Measurements from ENCODE around the gene MFAP3L. TPM values are rescaled to one million over a fixed set of nuclear protein-coding genes. Genes with fewer than 3 reads are reported as not detected.

The MFAP3L gene
- total RNA-seq, 1 experiment from 2014 or later: 5.1 TPM

DNA sequence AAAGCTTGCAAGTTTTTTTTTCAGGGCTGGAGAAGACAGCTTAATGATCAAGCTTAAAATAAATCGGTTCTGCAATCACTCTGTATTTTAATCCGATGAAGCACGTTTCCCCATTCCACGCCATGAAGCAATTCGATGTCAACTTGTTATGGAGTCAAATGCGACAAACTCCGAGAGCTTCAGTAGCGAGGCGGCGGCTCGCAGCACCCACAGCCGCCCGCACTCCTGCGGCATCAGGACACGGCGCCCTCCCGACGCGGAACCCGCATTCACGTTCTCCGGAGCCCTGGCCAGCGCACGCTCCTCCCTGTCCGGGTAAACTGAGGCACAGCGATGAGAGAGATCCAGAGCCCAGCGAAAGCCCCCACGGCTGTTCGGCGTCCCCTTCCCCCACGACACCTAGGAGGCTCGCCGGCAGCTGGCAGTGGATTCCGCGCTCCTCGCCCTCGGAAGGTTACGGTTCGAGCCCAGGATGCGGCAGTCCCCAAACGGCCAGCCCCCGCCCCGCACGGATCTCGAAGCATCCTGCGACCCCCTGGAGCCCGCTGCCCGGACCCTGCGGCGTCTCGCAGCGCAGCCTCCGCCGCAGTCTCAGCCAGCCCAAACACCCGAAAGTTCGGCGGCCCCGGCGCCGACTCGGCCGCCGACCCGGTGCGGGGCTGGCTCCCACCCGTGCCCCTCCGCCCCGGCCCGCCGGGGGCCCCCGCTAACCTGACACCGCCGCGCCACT lies 507 bp downstream of the MFAP3L start:
- H4K8ac ChIP-seq (replicated peaks; ENCODE audit: insufficient read length, low read depth, low read length): no peak overlapping the region
- DNase-seq: no peak
- no peak overlapping the region for H2BK5ac ChIP-seq (ENCODE audit: insufficient read length, low read length)
- H3K4me1 ChIP-seq (ENCODE audit: insufficient read depth, low read length): no peaks in the 10 kb centered on the region
- H3K27me3 Mint-ChIP-seq (ENCODE audit: low read depth): peaks cover 47% of the 10 kb centered on the region
- no peak overlapping the region for H3K4ac ChIP-seq (ENCODE audit: low read depth, low read length)
- H2AFZ ChIP-seq (ENCODE audit: low read length): no peak overlapping the region
- H3K4me2 ChIP-seq (ENCODE audit: insufficient read depth, insufficient read length, low read length): peak overlapping the region; percentile 74
- peak overlapping the region; percentile 75 to 86 for H3K4me3 Mint-ChIP-seq
- no peak overlapping the region; the same call in 1 of the 2 replicates for H2BK15ac ChIP-seq (ENCODE audit: low read depth, low read length)
- no peak overlapping the region for H3K27ac Mint-ChIP-seq
- no peak overlapping the region for H3K18ac ChIP-seq (ENCODE audit: insufficient read length, low read depth, low read length)
- H2AK5ac ChIP-seq (ENCODE audit: insufficient read length, low read length): no peak overlapping the region
- H3T11ph ChIP-seq (ENCODE audit: low read length): no peak overlapping the region
- H3K79me2 ChIP-seq (ENCODE audit: insufficient read depth, low read length): 0 out of 2 replicates have a peak, but pooled peaks cover 2% of the 10 kb centered on the region
- H3K79me1 ChIP-seq (ENCODE audit: insufficient read depth, low read depth, low read length, poor library complexity, severe bottlenecking): no peaks in the 10 kb centered on the region
- no peak overlapping the region for H2BK12ac ChIP-seq (ENCODE audit: insufficient read length, low read depth, low read length)
- no peaks in the 10 kb centered on the region for H4K20me1 ChIP-seq (ENCODE audit: control insufficient read depth, insufficient read depth, insufficient read length)
- no peak overlapping the region for H3K56ac ChIP-seq (ENCODE audit: insufficient read length, low read depth, low read length)
- TF ChIP-seq, protein P1, sequence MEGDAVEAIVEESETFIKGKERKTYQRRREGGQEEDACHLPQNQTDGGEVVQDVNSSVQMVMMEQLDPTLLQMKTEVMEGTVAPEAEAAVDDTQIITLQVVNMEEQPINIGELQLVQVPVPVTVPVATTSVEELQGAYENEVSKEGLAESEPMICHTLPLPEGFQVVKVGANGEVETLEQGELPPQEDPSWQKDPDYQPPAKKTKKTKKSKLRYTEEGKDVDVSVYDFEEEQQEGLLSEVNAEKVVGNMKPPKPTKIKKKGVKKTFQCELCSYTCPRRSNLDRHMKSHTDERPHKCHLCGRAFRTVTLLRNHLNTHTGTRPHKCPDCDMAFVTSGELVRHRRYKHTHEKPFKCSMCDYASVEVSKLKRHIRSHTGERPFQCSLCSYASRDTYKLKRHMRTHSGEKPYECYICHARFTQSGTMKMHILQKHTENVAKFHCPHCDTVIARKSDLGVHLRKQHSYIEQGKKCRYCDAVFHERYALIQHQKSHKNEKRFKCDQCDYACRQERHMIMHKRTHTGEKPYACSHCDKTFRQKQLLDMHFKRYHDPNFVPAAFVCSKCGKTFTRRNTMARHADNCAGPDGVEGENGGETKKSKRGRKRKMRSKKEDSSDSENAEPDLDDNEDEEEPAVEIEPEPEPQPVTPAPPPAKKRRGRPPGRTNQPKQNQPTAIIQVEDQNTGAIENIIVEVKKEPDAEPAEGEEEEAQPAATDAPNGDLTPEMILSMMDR (conservative IDR thresholded peaks at IDR 0.05): no peak
- H3K27ac ChIP-seq (ENCODE audit: insufficient read length, low read depth, low read length): no peak overlapping the region
- H3K9me3 ChIP-seq (ENCODE audit: control insufficient read depth, low read depth, low read length): no peaks in the 10 kb centered on the region
- peaks cover 16% of the 10 kb centered on the region in 2 experiments for H3K4me1 Mint-ChIP-seq
- H3K14ac ChIP-seq (ENCODE audit: insufficient read depth, low read length): peak overlapping the region; percentile 41; the same call in 1 of the 2 replicates
- H3K9ac ChIP-seq (ENCODE audit: extremely low read depth, insufficient read length, low read length): peak overlapping the region; percentile 23
- no peak overlapping the region for H3K23ac ChIP-seq (ENCODE audit: insufficient read length, low read depth, low read length)
- H4K5ac ChIP-seq (ENCODE audit: insufficient read length, low read depth, low read length): no peak overlapping the region
- H2BK120ac ChIP-seq (ENCODE audit: low read depth, low read length, poor library complexity, severe bottlenecking): no peak overlapping the region
- no peak overlapping the region for H2BK20ac ChIP-seq (ENCODE audit: low read depth, low read length, poor library complexity, severe bottlenecking)
- H4K91ac ChIP-seq (ENCODE audit: insufficient read length, low read depth, low read length): no peak overlapping the region
- no CpG with 5 or more reads among the region's 74 CpGs for WGBS (ENCODE audit: extremely low coverage, insufficient read length, low lambda C conversion rate)
- H3K36me3 Mint-ChIP-seq (ENCODE audit: insufficient read depth in 1 of 3, low read depth in 3 of 3): peaks cover 0 to 2% (median 0%) of the 10 kb centered on the region in 3 experiments; a peak in 2 of 7 replicates
- peaks cover 3% of the 10 kb centered on the region; the same call in 1 of the 2 replicates for H3K27me3 ChIP-seq (ENCODE audit: insufficient read depth, low read length)
- peaks cover 4 to 10% of the 10 kb centered on the region in 2 experiments; a peak in 3 of 5 replicates for H3K9me3 Mint-ChIP-seq
- peaks cover 13% of the 10 kb centered on the region for H3K23me2 ChIP-seq (ENCODE audit: insufficient read length, low read depth, low read length, poor library complexity, severe bottlenecking)

All from H9 (cell line).